GM21717 (cell line): ENCODE results near the gene ZNHIT2.
"Not testable (repeated sequence)": the region's sequence is repeated elsewhere in the genome, so short reads cannot be mapped to it uniquely, and the experiment has no call there.

Source experiments
- ATAC-seq: cut with Tn5 transposase; IDR thresholded peaks from one replicate; pipeline ENCODE4 v1.9.1; 2021; ENCODE audit warnings: mild to moderate bottlenecking, moderate library complexity; ENCODE audit not compliant: unreplicated experiment

Gene ZNHIT2

GRCh38 chr11:65120831-65121230 is 3.3 kb upstream of the ZNHIT2 start:
- ATAC-seq, result no peak

DNA sequence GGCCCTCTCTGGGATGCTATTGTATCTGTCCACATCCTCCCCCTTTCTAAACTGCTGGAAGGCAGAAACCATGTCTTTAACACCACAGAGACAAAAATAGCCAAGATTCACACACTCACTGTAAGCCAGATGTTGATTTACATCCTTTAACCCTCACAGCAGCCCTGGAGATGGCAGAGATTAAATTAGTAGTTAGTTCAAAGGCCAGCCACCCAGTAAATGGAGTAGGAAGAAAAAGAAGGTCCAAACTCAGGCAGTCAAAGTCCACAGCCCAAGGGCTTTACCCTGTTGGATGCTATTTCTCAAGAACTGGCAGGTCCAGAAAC is 2.1 kb upstream of the ZNHIT2 start:
- no peak for ATAC-seq

DNA sequence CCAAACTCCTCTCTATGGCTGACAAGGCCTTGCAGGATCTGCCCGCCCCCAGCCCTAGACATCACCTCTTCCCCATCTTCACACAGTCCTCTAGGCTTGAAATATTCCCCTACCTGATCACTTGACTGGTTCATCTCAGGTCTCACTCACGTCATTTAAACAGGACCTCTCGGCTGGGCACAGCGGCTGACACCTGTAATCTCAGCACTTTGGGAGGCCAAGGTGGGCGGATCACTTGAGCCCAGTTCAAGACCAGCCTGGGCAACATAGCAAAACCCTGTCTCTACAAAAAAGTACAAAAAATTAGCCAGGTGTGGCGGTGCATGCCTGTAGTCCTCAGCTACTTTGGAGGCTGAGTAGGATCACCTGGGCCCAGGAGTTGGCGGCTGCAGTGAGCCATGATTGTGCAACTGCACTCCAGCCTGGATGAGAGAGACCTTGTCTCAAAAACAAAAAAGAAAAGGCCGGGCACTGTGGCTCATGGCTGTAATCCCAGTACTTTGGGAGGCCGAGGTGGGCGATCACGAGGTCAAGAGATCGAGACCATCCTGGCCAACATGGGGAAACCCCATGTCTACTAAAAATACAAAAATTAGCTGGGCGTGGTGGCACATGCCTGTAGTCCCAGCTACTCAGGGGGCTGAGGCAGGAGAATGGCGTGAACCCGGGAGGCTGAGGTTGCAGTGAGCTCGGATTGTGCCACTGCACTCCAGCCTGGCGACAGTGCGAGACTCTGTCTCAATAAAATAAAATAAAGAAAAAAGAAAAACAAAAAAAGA is 1.6 kb upstream of the ZNHIT2 start:
- ATAC-seq, result not testable (repeated sequence)

DNA sequence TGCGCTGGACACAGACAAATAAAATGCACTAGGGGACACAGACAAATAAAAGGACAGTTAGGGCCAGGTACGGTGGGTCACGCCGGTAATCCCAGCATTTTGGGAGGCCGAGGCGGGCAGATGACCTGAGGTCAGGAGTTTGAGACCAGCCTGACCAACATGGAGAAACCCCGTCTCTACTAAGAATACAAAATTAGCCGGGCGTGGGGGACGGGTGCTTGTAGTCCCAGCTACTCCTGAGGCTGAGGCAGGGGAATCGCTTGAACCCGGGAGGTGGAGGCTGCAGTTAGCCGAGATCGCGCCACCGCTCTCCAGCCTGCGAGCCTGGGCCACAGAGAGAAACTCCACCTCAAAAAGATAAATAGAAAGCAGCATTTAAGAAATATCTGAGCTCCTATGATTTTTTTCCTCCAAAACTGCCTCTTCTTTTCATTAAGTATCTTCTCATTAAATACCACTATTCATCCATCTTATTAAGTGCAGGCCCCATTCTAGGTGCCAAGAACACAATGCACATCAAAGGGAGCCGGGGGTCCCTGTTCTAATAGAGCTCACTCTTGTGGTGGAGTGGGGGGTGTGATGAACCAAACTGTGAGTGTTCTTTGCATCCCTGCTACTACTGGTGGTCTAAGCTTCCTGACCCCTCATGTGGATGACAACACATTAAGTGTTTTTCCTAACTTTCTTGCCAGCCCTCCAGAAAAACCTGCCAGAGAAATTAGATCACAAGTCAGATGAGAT is 766 bp upstream of the ZNHIT2 start:
- no peak for ATAC-seq

- no peak for ATAC-seq
Measured at GRCh38 chr11:65116370-65117205, 913 bp downstream of the ZNHIT2 start.

DNA sequence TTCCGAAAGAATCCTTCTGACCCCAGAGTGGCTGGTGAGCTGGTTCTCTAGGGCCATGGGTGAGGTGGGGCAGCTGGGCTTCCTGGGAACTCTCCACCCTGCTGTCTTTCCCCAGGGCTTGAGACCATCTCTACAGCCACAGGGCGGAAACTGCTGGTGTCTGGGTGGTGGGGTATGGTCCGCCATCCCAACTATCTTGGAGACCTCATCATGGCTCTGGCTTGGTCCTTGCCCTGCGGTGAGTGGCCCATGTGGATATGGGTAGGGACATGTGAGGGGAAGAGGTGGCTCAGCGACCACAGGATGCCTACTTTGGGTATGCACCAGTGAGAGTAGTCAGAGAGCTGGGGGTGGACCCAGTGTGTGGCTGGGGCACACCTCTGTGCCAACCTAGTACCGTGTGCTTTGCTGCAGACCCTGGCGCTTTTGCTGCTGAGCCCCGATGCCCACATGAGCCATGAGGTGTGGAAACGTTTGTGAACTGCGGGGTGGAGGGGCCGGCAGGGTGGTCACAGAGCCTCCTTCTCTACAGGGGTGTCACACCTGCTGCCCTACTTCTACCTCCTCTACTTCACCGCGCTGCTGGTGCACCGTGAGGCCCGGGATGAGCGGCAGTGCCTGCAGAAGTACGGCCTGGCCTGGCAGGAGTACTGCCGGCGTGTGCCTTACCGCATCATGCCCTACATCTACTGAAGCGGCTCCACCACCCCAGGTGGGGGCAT is 2.0 kb downstream of the ZNHIT2 start:
- ATAC-seq, result no peak

GRCh38 chr11:65114538-65115171 is 2.8 kb downstream of the ZNHIT2 start:
- no peak for ATAC-seq

DNA sequence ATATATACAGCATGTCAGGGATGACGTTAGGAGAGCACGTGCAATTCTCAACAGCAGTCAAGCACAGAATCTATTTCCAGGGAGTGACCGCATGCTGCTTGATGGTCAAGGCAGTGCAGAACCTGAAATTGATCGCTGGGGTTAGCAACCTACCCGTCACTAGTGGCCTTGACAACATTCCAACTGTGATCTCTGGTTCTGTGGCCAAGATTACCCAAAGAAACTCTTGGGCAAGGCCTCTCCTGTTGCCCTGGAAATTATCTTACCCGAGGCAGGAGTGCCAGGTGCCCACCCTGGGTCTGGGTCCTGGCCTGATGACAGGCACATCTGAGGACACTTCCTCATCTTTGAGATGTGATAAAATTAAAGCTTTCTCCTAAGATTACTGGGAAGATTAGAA is 3.7 kb downstream of the ZNHIT2 start:
- ATAC-seq, result no peak

DNA sequence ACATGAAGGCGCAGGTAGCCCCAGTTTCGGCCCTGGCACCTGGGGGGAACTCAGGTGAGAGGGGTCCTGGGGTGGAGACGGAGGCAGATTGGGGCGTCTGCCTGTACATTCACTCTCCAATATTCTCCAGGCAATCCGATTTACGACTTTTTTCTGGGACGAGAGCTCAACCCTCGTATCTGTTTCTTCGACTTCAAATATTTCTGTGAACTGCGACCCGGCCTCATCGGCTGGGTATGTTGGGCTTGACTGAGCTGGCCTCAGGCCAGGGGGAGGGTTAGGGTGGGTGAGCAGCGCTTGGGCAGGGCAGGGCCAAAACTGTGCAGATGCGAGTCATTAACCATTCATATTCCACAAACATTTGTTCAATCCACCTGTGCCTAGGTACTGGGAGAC is 4.1 kb downstream of the ZNHIT2 start:
- no peak for ATAC-seq

DNA sequence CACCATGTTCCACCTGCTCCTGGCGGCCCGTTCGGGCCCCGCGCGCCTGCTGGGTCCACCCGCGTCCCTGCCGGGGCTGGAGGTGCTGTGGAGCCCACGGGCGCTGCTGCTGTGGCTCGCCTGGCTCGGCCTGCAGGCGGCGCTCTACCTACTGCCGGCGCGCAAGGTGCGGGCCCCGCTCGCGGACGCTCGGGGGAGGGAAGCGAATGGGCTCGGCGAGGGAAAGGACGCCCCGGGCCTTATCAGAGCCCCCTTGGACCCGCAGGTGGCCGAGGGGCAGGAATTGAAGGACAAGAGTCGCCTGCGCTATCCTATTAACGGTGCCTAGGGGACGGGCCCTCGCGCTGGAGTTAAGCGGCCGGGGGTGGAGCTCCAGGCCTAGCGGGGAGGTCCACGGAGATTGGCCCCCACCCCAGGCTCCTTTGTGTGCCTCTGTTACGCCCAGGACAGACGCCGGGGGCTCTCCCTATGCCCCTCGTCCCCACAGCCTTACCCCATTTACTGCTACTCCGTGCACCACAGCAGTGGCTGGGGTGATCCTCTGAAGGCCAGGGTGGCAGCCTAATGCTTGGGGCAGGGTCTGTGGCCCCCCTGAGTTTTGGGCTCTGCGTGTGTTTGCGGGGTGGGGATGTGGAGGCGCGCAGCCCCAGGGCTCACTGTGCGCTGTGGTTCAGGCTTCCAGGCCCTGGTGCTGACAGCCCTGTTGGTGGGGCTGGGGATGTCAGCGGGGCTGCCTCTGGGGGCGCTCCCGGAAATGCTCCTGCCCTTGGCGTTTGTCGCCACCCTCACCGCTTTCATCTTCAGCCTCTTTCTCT is 4.7 kb downstream of the ZNHIT2 start:
- no peak for ATAC-seq

DNA sequence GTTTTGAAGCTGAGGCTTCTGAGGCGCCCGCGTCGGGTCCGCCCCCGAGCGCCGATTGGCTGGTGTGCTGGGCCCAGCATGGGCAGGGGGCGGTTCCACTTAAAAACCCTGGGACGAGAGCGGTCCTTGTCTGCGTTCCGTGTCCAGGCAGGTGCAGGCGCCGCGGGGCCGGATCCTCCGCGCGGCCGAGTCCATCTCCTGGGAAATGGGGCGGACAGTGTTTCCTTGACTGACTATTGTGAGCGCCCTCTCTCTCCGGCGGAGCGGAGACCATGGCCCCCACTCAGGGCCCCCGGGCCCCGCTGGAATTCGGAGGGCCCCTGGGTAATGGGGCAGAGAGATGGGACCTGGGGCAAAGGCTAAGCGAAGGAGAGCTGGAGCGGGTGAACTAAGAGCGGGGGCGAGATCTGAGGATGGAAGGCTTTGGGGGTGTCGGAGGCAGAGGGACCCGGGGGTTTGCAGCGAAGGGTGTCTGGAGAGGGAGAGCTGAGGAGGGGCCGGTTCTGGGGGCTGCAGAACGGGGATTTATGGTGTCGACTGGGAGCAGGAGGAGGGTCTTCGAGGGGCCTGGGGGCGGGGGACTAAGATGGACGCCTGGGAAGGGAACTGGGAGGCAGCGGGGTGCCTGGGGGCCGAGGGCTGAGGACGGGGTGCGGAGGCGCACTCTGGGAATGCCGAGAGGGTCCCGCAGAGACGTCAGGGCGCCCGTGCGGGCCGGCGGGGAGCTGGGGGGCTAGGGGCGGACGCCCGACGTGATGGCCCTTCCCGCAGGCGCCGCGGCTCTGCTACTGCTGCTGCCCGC is 5.6 kb downstream of the ZNHIT2 start, which contains the start of gene TM7SF2:
TM7SF2 (plus strand) TSS at position 129 of the 802 bp plus-strand sequence; CDS start at position 273, 144 bp downstream.
- peak; percentile 48 for ATAC-seq

DNA sequence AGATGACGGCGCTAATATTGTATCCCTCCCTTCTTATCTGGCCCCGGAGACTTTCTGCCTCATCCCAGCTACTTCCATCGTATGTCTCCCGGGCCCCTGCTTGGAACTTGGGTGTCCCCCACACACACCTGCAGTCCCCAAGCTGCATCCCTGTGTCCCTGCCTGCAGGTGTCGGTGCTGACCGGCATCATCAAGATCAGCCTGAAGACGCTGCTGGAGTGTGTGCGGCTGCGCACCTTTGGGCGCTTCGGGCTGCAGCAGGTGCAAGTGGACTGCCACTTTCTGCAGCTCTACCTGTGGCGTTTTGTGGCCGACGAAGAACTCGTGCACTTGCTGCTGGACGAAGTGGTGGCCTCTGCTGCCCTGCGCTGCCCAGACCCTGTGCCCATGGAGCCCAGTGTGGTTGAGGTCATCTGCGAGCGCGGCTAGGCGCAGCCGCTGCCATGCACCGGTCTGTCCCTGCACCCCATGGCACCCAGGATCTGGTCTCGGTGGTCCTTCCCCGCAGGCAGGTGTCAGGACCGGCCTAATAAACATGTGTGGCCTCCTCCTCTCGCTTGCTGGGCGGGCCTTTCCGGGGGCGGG is 6.2 kb downstream of the ZNHIT2 start:
- no peak for ATAC-seq

- no peak for ATAC-seq
Measured at GRCh38 chr11:65110354-65110861, 7.1 kb downstream of the ZNHIT2 start.

DNA sequence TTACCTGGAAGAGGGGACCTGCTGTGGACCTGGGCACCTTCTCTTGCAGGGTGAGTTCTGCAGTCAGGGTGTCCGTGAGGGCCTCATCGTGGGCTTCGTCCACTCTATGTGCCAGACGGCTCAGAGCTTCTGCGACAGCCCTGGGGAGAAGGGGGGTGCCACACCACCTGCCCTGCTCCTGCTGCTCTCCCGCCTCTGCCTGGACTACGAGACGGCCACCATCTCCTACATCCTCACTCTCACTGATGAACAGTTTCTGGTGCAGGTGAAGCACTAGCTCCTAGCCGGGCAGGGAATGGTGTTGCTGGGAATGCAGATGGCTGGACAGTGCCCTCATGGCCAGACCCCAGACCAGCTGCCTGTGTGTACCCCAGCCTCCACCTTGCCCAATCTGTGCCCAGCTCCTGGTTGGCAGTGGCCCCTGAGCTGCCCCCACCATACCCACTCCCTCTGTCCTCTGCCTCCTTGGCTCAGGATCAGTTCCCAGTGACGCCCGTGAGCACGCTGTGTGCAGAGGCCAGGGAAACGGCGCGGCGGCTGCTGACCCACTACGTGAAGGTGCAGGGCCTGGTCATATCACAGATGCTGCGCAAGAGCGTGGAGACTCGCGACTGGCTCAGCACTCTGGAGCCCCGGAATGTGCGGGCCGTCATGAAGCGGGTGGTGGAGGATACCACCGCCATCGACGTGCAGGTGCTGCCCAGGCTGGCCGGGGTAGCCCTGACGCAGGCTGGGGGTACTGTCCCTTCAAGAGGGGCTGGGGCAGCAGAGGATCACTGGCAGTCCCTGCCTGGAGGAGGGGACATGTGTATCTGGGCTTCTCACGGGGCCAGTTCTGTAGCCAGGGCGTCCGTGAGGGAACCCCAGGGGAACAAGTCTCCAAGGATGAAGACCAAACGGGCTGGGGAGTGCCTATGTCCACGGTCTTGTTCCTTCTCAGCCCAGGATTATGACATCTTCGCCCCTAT is 8.0 kb downstream of the ZNHIT2 start:
- no peak for ATAC-seq

GRCh38 chr11:65108469-65109123 is 8.9 kb downstream of the ZNHIT2 start:
- no peak for ATAC-seq

- no peak for ATAC-seq
Measured at GRCh38 chr11:65107751-65108468, 9.6 kb downstream of the ZNHIT2 start.
